Uterus (tissue), 4 donors: ENCODE measurements around the gene SARS1. TPM values are rescaled to one million over a fixed set of nuclear protein-coding genes. Genes with fewer than 3 reads are reported as not detected.

Experiments
- DNase-seq, 2 donors: peaks; one replicate each; pipeline ENCODE4 v3.0.0-alpha.2; 2019 to 2020
- H3K27ac ChIP-seq, 2 donors: fragments of 200-600 bp; sonication (generic); 1 replicate in 1 of 2; 2 replicates in 1 of 2; pipeline ENCODE4 v1.5.1; 2016 to 2018
- H3K27me3 ChIP-seq, 2 donors: fragments of 200-600 bp; sonication (generic); one replicate each; pipeline ENCODE4 v1.5.1; 2018 to 2019; ENCODE audit warnings: control low read depth in 1 of 2
- H3K36me3 ChIP-seq, 2 donors: fragments of 200-600 bp; sonication (generic); one replicate each; pipeline ENCODE4 v1.5.1; 2019; ENCODE audit warnings: control low read depth in 1 of 2
- H3K4me1 ChIP-seq, 2 donors: fragments of 200-600 bp; sonication (generic); one replicate each; pipeline ENCODE4 v1.5.1; 2018 to 2019; ENCODE audit warnings: control low read depth in 1 of 2
- H3K4me3 ChIP-seq, 2 donors: fragments of 200-600 bp; sonication (generic); 1 replicate in 1 of 2; 2 replicates in 1 of 2; pipeline ENCODE4 v1.5.1; 2018 to 2019; ENCODE audit warnings: mild to moderate bottlenecking in 1 of 2
- H3K9me3 ChIP-seq, 2 donors: fragments of 200-600 bp; sonication (generic); one replicate each; pipeline ENCODE4 v1.5.1; 2019; ENCODE audit warnings: control low read depth in 1 of 2
- POLR2A ChIP-seq, 2 donors: fragments of 450-650 bp; IDR thresholded peaks; one replicate each; pipeline ENCODE4 v1.6.1; 2016; ENCODE audit warnings: antibody characterized with exemption in 2 of 2, mild to moderate bottlenecking in 1 of 2, moderate library complexity in 1 of 2
- intact Hi-C: fragments of 100-400 bp; cut with DNase I; formaldehyde crosslinking; loops from one replicate; pipeline ENCODE4 v1.15.1; 2023; ENCODE audit warnings: low total_unique reads
- total RNA-seq, 4 donors: library from RNA; depleted of rRNA in 3 of 4; stranded (reverse); fragments of >200 nt in 3 of 4; gene quantifications; one replicate each; pipeline versions ENCODE4 v1.1.0 to v1.2.4, GENCODE V29; 2014 to 2023
- TF ChIP-seq, protein P1 (sequence below), 4 experiments: fragments of 200-600 bp in 2 of 4; fragments of 450-650 bp in 2 of 4; sonication (generic) in 2 of 4; IDR thresholded peaks; one replicate each; pipeline ENCODE4 v1.5.1; 2016 to 2019; ENCODE audit warnings: antibody characterized with exemption in 4 of 4, mild to moderate bottlenecking in 2 of 4, moderate library complexity in 1 of 4
- donor health status: DM: yes; HTN: yes; CAD: no.

The SARS1 gene
- total RNA-seq, 4 donors from 2014 or later: 98.1 to 138 (median 112) TPM

DNA sequence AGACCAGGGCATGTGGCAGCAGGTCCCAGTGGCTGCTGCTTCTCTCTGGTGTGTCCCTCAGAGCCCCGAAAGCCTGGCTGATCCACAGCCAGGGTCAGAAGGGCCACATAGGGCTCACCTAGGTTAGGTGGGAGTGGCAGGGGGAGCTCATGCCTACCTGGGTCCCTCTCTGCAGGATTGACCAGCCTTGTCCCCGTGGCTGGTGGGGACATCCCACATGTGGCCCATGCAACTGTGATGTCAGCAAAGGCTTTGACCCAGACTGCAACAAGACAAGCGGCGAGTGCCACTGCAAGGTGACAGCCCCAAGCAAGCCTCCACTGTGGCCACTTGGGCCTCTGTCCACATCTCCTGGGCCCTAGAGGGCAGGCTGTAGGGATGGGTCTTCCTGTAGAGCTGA lies 51.3 kb downstream of the SARS1 start:
- H3K36me3 ChIP-seq: no peaks in the 10 kb centered on the region
- no peak overlapping the region for H3K27ac ChIP-seq
- no peak for TF ChIP-seq POLR2A (IDR thresholded peaks at IDR 0.05)
- TF ChIP-seq, protein P1, sequence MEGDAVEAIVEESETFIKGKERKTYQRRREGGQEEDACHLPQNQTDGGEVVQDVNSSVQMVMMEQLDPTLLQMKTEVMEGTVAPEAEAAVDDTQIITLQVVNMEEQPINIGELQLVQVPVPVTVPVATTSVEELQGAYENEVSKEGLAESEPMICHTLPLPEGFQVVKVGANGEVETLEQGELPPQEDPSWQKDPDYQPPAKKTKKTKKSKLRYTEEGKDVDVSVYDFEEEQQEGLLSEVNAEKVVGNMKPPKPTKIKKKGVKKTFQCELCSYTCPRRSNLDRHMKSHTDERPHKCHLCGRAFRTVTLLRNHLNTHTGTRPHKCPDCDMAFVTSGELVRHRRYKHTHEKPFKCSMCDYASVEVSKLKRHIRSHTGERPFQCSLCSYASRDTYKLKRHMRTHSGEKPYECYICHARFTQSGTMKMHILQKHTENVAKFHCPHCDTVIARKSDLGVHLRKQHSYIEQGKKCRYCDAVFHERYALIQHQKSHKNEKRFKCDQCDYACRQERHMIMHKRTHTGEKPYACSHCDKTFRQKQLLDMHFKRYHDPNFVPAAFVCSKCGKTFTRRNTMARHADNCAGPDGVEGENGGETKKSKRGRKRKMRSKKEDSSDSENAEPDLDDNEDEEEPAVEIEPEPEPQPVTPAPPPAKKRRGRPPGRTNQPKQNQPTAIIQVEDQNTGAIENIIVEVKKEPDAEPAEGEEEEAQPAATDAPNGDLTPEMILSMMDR (IDR thresholded peaks at IDR 0.05): no peak
- no peak for DNase-seq
- no peak overlapping the region for H3K4me3 ChIP-seq
- no peaks in the 10 kb centered on the region for H3K9me3 ChIP-seq
- H3K27me3 ChIP-seq: no peaks in the 10 kb centered on the region
- no peaks in the 10 kb centered on the region for H3K4me1 ChIP-seq
- intact Hi-C loops: no loop called here

DNA sequence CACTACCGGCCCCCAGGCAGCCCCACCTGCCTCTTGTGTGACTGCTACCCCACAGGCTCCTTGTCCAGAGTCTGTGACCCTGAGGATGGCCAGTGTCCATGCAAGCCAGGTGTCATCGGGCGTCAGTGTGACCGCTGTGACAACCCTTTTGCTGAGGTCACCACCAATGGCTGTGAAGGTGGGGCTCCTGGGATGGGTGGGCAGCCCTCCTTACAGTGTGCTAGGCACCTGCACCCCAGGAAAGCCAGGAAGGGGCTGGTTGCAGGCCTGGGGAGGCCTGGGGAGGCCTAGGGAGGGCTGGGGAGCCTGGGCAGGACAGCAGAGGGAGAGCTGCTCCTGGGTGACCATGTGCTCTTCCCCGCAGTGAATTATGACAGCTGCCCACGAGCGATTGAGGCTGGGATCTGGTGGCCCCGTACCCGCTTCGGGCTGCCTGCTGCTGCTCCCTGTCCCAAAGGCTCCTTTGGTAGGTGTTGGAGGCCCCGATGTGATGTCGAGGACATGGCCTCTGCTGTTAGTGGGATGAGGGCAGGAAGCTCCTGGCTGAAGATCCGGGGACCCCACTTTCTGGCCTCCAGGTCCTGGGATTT lies 52.1 kb downstream of the SARS1 start:
- TF ChIP-seq, protein P1 (IDR thresholded peaks at IDR 0.05): no peak
- no peak for TF ChIP-seq POLR2A (IDR thresholded peaks at IDR 0.05)
- intact Hi-C loops: no loop called here
- H3K27me3 ChIP-seq: no peaks in the 10 kb centered on the region
- no peaks in the 10 kb centered on the region for H3K36me3 ChIP-seq
- H3K4me3 ChIP-seq: no peak overlapping the region
- no peak for DNase-seq
- no peaks in the 10 kb centered on the region for H3K4me1 ChIP-seq
- no peaks in the 10 kb centered on the region for H3K9me3 ChIP-seq
- no peak overlapping the region for H3K27ac ChIP-seq

DNA sequence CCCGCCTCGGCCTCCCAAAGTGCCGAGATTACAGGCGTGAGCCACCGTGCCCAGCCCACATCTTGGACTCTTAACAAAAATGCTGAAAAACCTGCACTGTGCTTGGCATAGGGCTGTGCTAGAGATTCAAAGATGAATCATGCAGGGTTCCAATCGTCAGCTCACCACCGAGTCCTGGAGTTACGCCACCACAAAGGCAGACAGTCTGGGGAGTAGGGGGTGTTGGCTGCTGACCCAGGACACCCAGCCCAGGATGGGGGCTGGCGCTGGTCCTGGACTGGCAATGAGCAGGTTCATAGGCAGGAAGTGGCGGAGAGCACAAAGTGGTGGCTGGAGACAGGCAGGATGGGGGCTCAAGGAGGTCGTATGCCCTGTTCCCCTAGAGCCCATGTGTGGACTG lies 53.2 kb downstream of the SARS1 start:
- H3K4me3 ChIP-seq: no peak overlapping the region
- H3K9me3 ChIP-seq: no peaks in the 10 kb centered on the region
- no peak for DNase-seq
- no peaks in the 10 kb centered on the region for H3K4me1 ChIP-seq
- no peak for TF ChIP-seq POLR2A (IDR thresholded peaks at IDR 0.05)
- TF ChIP-seq, protein P1 (IDR thresholded peaks at IDR 0.05): no peak
- no peaks in the 10 kb centered on the region for H3K36me3 ChIP-seq
- intact Hi-C loops: no loop called here
- no peaks in the 10 kb centered on the region for H3K27me3 ChIP-seq
- H3K27ac ChIP-seq: no peak overlapping the region

DNA sequence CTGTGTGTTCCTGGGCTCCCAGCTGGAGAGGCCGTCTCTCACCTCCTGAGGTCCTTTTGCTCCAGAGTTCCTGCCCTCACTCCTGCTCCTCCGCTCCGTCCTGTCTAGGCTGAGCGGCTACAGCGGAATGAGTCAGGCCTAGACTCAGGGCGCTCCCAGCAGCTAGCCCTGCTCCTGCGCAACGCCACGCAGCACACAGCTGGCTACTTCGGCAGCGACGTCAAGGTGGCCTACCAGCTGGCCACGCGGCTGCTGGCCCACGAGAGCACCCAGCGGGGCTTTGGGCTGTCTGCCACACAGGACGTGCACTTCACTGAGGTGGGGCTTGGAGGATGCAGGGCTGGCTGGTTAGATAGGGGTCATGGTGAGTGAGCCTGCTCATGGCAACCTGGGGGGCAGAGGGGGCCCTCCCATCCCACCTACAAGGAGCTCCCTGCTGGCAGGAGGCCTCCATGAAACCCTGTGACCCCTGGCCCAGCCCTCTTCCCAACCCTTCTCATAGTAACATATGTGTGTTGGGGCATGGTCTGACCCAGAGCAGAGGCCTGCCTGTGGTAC lies 54.1 kb downstream of the SARS1 start:
- H3K4me1 ChIP-seq: no peaks in the 10 kb centered on the region
- intact Hi-C loops: no loop called here

More for the DNA sequence above, 54.1 kb downstream of the SARS1 start:
- H3K9me3 ChIP-seq: no peaks in the 10 kb centered on the region
- DNase-seq: no peak
- TF ChIP-seq, protein P1 (IDR thresholded peaks at IDR 0.05): no peak
- TF ChIP-seq POLR2A (IDR thresholded peaks at IDR 0.05): no peak
- no peak overlapping the region for H3K27ac ChIP-seq
- H3K36me3 ChIP-seq: no peaks in the 10 kb centered on the region
- H3K4me3 ChIP-seq: no peak overlapping the region
- H3K27me3 ChIP-seq: no peaks in the 10 kb centered on the region
